ENCODE measurements around the gene TECR.
"Not testable (repeated sequence)": the region's sequence is repeated elsewhere in the genome, so short reads cannot be mapped to it uniquely, and the experiment has no call there.

DNA sequence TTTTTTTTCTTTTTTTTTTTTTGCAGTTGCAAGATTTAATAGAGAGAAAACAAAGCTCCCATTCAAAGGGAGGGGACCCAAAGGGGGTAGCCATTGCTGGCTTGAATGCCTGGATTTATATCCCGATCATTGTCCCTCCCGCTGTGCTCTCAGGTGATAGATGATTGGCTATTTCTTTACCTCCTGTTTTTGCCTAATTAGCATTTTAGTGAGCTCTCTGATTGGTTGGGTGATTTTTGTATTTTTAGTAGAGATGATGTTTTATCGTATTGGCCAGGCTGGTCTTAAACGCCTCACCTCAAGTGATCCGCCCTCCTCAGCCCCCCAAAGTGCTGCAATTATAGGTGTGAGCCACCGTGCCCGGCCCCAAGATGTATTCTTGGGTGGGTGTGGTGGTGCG is 24.8 kb upstream of the TECR start:
- TF ChIP-seq, protein P1, sequence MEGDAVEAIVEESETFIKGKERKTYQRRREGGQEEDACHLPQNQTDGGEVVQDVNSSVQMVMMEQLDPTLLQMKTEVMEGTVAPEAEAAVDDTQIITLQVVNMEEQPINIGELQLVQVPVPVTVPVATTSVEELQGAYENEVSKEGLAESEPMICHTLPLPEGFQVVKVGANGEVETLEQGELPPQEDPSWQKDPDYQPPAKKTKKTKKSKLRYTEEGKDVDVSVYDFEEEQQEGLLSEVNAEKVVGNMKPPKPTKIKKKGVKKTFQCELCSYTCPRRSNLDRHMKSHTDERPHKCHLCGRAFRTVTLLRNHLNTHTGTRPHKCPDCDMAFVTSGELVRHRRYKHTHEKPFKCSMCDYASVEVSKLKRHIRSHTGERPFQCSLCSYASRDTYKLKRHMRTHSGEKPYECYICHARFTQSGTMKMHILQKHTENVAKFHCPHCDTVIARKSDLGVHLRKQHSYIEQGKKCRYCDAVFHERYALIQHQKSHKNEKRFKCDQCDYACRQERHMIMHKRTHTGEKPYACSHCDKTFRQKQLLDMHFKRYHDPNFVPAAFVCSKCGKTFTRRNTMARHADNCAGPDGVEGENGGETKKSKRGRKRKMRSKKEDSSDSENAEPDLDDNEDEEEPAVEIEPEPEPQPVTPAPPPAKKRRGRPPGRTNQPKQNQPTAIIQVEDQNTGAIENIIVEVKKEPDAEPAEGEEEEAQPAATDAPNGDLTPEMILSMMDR (IDR thresholded peaks at IDR 0.05; ENCODE audit: insufficient read depth, low read length, poor library complexity, severe bottlenecking), result not testable (repeated sequence)
- not testable (repeated sequence) for TF ChIP-seq EZH2phosphoT487 (conservative IDR thresholded peaks at IDR 0.05; ENCODE audit: low read length)
